GM20000 (cell line): Measurements from ENCODE around the gene LAMTOR2.

Experiments
- DNase-seq: peaks from one replicate; pipeline ENCODE4 v3.0.0; 2012; ENCODE audit warnings: low spot score
- TF ChIP-seq, protein P1 (sequence below): IDR thresholded peaks from 2 replicates; pipeline ENCODE4 v1.5.1; 2012; ENCODE audit warnings: mild to moderate bottlenecking, control low read depth; ENCODE audit errors: extremely low read depth, missing control alignments

Gene LAMTOR2

DNA sequence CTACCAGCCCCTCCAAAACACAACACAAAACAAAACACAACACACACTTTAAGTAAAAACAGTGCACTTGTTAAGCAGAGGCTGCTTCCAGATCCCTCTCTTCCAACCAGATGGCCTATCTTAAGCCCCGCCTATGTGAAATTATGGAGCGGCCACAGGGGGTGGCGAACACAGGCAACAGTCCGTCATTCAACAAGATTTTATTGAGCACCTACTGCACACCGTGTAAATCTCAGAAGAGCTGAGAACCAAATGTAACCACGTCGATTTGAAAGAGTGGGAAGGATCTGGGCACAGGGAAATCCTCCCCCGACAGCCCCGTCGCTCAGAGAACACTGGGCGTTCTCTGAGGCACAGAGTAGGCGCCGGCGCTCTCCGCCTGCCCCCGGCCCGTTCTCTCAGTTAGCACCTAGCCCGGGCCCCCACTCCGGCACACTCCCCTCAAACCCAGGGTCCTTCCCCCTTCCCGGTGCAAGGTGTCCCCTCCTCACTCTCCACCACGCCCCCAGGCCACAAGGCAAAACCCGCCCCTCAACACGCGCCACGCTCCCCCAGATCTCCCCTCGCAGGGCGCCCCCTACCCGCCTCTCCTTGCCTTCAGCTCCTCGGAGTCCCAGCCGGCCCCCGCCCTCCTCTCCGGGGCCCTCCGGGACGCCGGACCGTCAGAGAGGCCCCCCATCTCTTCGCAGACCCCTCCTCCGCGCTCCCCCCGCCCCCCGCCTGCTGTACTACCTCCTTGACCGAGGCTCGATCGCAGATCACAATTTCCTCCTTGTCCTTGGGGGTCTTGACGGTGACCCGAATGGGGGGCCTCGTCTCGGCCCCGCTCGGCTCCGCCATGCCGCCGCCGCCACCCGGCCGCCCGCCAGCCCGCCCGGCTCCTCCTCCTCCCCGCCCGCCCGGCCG, 1.5 kb upstream of the LAMTOR2 start:
- TF ChIP-seq, protein P1, sequence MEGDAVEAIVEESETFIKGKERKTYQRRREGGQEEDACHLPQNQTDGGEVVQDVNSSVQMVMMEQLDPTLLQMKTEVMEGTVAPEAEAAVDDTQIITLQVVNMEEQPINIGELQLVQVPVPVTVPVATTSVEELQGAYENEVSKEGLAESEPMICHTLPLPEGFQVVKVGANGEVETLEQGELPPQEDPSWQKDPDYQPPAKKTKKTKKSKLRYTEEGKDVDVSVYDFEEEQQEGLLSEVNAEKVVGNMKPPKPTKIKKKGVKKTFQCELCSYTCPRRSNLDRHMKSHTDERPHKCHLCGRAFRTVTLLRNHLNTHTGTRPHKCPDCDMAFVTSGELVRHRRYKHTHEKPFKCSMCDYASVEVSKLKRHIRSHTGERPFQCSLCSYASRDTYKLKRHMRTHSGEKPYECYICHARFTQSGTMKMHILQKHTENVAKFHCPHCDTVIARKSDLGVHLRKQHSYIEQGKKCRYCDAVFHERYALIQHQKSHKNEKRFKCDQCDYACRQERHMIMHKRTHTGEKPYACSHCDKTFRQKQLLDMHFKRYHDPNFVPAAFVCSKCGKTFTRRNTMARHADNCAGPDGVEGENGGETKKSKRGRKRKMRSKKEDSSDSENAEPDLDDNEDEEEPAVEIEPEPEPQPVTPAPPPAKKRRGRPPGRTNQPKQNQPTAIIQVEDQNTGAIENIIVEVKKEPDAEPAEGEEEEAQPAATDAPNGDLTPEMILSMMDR = peak; percentile 39
- peak; percentile 84 for DNase-seq

DNA sequence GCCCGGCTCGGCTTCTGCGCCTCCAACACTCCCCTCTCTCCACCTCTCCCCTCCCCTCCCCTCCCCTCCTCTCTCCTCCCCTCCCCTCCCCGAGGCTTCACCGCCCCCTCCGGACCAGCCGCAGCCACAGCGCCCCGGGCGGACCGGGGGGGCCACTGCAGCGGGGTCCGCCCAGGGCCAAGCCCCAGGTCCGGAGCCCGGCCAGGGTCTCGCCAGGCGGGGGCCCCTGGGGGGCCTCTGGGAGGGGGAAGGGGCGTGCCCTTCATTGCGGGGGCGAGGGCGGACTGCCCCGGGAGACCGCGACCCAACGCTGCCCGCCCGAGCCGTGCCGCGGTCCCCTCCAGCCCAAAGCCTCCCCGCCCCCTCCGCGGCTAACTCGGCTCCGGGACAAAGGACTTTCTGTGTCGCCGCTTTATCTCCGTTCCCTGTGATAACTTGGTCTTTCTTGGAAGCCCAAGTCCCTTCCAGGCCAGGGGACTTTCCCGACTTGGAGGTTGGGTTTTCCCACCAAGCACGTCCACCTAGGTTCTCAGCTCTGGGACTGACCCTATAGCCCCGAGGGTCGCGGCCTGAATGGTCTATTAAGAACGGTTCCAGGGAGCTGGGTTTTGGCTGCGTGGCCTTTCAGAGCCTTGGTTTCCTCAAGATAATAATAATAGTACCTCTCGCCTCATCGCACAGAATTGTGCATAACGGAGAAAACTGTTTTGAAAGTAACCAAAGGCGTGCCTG, 648 bp upstream of the LAMTOR2 start, which contains the start of gene UBQLN4:
UBQLN4 (minus strand) TSS at position 31 of the 732 bp plus-strand sequence. CDS start 97 bp downstream, outside the sequence.
- TF ChIP-seq, protein P1 = peak; percentile 92
- peak; percentile 98 for DNase-seq

DNA sequence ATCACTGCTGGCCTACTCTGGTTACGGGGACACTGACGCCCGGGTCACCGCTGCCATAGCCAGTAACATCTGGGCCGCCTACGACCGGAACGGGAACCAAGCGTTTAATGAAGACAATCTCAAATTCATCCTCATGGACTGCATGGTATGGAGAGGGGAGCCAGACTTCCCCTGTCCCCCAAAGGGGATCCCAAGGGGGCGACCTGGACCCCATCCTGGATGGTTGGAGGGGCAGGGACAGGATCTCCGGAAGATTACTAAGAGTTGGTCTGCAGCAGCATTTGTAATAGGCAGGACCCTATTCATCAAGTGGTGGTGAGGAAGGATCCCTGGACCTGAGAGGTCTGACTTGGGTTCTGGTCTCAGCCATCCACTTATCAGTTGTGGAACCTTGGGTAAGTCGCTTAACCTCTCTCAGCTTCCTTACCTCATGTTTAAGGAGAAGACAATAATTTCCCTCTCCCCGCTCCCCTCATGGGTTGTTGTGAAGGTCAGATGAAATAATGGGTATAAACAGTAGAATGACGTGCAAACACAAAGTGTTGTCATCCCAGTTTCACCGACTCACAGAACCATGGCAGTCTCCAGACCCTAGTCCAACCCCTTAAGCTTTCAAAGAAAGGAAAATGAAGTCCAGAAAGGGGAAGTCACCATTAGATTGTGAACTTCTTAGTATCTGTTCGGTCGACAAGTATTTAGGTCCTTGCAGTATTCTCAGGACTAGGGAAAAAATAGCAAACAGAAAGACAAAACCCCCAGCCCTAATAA, 883 bp downstream of the LAMTOR2 start:
- TF ChIP-seq, protein P1 = no peak
- no peak for DNase-seq

DNA sequence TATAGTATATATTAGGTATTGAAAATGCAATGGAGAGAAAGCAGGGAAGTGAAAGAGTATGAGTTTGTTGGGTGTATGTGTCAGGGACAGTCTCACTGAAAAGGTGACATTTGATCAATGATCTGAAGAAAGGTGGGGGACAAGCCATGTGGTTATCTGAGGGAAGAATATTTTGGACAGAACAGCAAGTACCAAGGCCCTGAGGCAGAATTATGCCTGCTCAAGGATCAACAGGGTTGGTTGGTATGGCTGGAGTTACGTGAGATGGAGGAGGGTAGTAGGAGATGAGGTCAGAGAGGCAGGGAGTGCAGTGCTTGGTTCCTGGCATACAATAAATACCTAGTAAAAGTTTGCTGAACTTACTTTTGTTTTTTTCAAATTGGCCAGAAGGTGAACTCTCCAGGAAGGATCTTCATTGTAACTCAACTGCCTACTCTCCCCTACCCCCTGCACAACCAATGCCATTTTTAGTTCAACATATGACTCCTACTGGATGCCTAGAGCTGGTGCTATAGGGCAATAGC, 1.8 kb downstream of the LAMTOR2 start:
- no peak for DNase-seq
- TF ChIP-seq, protein P1 = no peak

DNA sequence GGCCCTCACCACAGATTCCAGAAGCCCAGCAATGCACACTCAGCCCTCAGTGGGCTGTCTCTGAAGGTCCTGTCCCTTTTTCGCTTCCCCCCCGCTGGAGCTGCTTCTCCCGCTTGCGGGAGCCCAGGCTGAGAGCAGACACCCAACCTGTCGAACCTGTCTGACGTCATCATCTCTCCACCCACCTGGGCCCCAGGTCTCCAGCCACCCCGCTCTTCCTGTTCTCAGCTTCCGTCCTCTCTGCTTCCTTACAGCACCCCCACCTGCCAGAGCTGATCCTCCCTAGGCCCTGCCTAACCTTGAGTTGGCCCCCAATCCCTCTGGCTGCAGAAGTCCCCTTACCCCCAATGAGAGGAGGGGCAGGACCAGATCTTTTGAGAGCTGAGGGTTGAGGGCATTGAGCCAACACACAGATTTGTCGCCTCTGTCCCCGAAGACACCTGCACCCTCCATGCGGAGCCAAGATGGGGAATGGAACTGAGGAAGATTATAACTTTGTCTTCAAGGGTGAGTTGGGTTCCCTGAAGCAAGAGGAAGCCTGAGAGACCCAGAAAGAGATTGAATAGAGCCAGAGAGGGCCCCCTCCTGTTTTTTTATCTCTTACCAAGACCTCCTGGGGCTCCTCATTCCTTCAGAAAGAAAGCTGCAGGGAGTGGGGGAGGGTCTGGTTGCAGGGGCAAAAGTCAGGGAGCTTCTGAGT, 6.5 kb downstream of the LAMTOR2 start, which contains the start of gene RAB25:
RAB25 (plus strand) TSS at position 224 of the 700 bp plus-strand sequence; CDS start at position 465, 241 bp downstream.
- TF ChIP-seq, protein P1 = no peak
- DNase-seq = no peak

DNA sequence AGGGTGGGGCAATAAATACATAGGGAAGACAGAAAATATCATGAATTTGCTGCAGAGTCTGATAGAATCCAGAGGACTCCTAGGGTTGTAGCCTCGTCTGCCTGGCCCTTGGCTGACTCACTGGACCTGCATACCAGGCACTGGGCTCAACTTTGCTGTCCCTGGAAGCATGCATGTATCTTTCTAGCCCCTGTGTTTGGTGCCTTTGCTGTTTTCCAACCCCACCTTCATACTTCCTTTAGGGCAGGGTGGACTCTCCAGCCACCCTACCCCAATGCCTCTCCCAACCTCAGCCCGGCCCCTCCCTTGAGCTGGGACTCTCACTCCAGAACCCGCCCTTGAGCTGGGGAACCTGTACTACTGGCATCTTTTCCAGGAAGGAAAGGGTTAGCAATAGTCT, 7.6 kb downstream of the LAMTOR2 start:
- DNase-seq = no peak
- TF ChIP-seq, protein P1 = no peak
